SK-N-SH treated with all-trans-retinoic acid at 6 μM for 48 hours (cell line): ENCODE data around the gene ADGRF1.

Experiments
- ATAC-seq: fragments of 200-7000 bp; cut with Tn5 transposase; 3 replicates; pipeline ENCODE4 v1.9.1; 2020; ENCODE audit warnings: mild to moderate bottlenecking, moderate library complexity
- ARNTL ChIP-seq: fragments of 450-650 bp; formaldehyde crosslinking; IDR thresholded peaks from 2 replicates; pipeline ENCODE4 v1.5.0; 2020; ENCODE audit warnings: low read depth, mild to moderate bottlenecking, moderate library complexity, borderline replicate concordance
- BACH2 ChIP-seq: fragments of 250-450 bp; sonication (Bioruptor Pico); IDR thresholded peaks from 2 replicates; pipeline ENCODE4 v1.9.0; 2021; ENCODE audit warnings: mild to moderate bottlenecking, borderline replicate concordance
- CSDC2 ChIP-seq: fragments of 250-450 bp; sonication (Bioruptor Pico); IDR thresholded peaks from 2 replicates; pipeline ENCODE4 v1.5.0; 2020; ENCODE audit warnings: mild to moderate bottlenecking, moderate library complexity
- ESRRG ChIP-seq: fragments of 250-450 bp; sonication (Bioruptor Pico); IDR thresholded peaks from 2 replicates; pipeline ENCODE4 v1.6.1; 2021; ENCODE audit warnings: mild to moderate bottlenecking
- GLIS3 ChIP-seq: fragments of 250-450 bp; sonication (Bioruptor Pico); IDR thresholded peaks from 2 replicates; pipeline ENCODE4 v1.5.0; 2020; ENCODE audit warnings: mild to moderate bottlenecking, moderate library complexity
- ISL1 ChIP-seq: fragments of 250-450 bp; sonication (Bioruptor Pico); IDR thresholded peaks from 2 replicates; pipeline ENCODE4 v2.1.2; 2022; ENCODE audit warnings: mild to moderate bottlenecking, moderate library complexity
- OSR1 ChIP-seq: fragments of 250-450 bp; sonication (Bioruptor Pico); IDR thresholded peaks from 2 replicates; pipeline ENCODE4 v1.8.0; 2022; ENCODE audit warnings: moderate library complexity, mild to moderate bottlenecking, inconsistent platforms
- PPARA ChIP-seq: fragments of 250-450 bp; sonication (Bioruptor Pico); IDR thresholded peaks from 2 replicates; pipeline ENCODE4 v1.5.0; 2020; ENCODE audit warnings: mild to moderate bottlenecking, borderline replicate concordance
- RARB ChIP-seq: fragments of 250-450 bp; sonication (Bioruptor Pico); IDR thresholded peaks from 2 replicates; pipeline ENCODE4 v1.8.0; 2021; ENCODE audit warnings: mild to moderate bottlenecking, moderate library complexity
- SNAI2 ChIP-seq: fragments of 250-450 bp; sonication (Bioruptor Pico); IDR thresholded peaks from 2 replicates; pipeline ENCODE4 v1.5.0; 2020; ENCODE audit warnings: mild to moderate bottlenecking, moderate library complexity
- TCF4 ChIP-seq: fragments of 250-450 bp; sonication (Bioruptor Pico); IDR thresholded peaks from 2 replicates; pipeline ENCODE4 v1.8.0; 2021; ENCODE audit warnings: mild to moderate bottlenecking, moderate library complexity, borderline replicate concordance
- TOX ChIP-seq: fragments of 250-450 bp; sonication (Bioruptor Pico); IDR thresholded peaks from 2 replicates; pipeline ENCODE4 v1.8.0; 2021; ENCODE audit warnings: mild to moderate bottlenecking, moderate library complexity, borderline replicate concordance
- ZC3H10 ChIP-seq: fragments of 250-450 bp; sonication (Bioruptor Pico); IDR thresholded peaks from 2 replicates; pipeline ENCODE4 v1.5.1; 2021; ENCODE audit warnings: mild to moderate bottlenecking, moderate library complexity
- ZFP3 ChIP-seq: fragments of 250-450 bp; sonication (Bioruptor Pico); IDR thresholded peaks from 2 replicates; pipeline ENCODE4 v1.5.0; 2020; ENCODE audit warnings: mild to moderate bottlenecking, moderate library complexity
- ZNF565 ChIP-seq: fragments of 450-650 bp; formaldehyde crosslinking; conservative IDR thresholded peaks from 2 replicates; pipeline ENCODE4 v1.5.0; 2020; ENCODE audit warnings: low read depth, mild to moderate bottlenecking, moderate library complexity
- ZNF70 ChIP-seq: fragments of 450-650 bp; formaldehyde crosslinking; IDR thresholded peaks from 2 replicates; pipeline ENCODE4 v1.5.0; 2020; ENCODE audit warnings: mild to moderate bottlenecking, moderate library complexity
- ZNF8 ChIP-seq: fragments of 450-650 bp; formaldehyde crosslinking; IDR thresholded peaks from 2 replicates; pipeline ENCODE4 v1.5.0; 2020; ENCODE audit warnings: mild to moderate bottlenecking, moderate library complexity
- TF ChIP-seq, protein P1 (sequence below): fragments of 250-450 bp; sonication (Bioruptor Pico); IDR thresholded peaks from 2 replicates; pipeline ENCODE4 v1.5.1; 2020; ENCODE audit warnings: low read depth, mild to moderate bottlenecking, moderate library complexity
- TF ChIP-seq, protein P2 (sequence below): fragments of 250-450 bp; sonication (Bioruptor Pico); IDR thresholded peaks from 2 replicates; pipeline ENCODE4 v1.5.0; 2020; ENCODE audit warnings: mild to moderate bottlenecking, moderate library complexity
- TF ChIP-seq, protein P3 (sequence below): fragments of 250-450 bp; sonication (Bioruptor Pico); IDR thresholded peaks from 2 replicates; pipeline ENCODE4 v1.8.0; 2021; ENCODE audit warnings: low read depth, mild to moderate bottlenecking, moderate library complexity, borderline replicate concordance
- TF ChIP-seq, protein P4 (sequence below): fragments of 250-450 bp; sonication (Bioruptor Pico); IDR thresholded peaks from 2 replicates; pipeline ENCODE4 v1.5.1; 2021; ENCODE audit warnings: mild to moderate bottlenecking, moderate library complexity
- TF ChIP-seq, protein P5 (sequence below): fragments of 250-450 bp; sonication (Bioruptor Pico); IDR thresholded peaks from 2 replicates; pipeline ENCODE4 v1.8.0; 2020; ENCODE audit warnings: mild to moderate bottlenecking, moderate library complexity, borderline replicate concordance

Gene ADGRF1

DNA sequence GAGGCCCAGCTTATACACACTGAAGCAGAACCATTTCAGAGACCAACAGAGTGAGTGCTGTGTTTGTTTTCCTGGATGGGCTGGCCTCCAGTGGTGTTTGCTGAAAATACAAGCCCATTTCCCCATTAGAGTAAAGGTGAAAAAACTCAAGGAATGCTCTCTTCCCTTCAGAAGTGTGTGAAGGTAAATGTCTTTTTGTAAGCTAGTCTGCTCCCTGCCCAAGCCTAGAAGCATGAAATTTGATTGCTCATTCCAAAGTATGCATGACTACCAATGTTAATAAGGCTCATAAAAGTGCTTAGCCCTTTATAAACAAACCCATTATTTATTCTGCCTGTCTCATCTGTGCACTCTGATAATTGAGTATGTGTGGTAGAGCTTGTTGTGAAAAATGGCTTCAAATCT, 59.1 kb downstream of the ADGRF1 start:
- TF ChIP-seq GLIS3 (CRISPR knock-in tag) (no peak), ESRRG (CRISPR knock-in tag) (no peak), SNAI2 (CRISPR knock-in tag) (no peak), RARB (CRISPR knock-in tag) (no peak), ZNF70 (CRISPR knock-in tag) (no peak), ZC3H10 (CRISPR knock-in tag) (no peak), ARNTL (no peak), TCF4 (no peak), ZFP3 (no peak), PPARA (CRISPR knock-in tag) (no peak), ZNF565 (CRISPR knock-in tag) (no peak)
- TF ChIP-seq, protein P1, sequence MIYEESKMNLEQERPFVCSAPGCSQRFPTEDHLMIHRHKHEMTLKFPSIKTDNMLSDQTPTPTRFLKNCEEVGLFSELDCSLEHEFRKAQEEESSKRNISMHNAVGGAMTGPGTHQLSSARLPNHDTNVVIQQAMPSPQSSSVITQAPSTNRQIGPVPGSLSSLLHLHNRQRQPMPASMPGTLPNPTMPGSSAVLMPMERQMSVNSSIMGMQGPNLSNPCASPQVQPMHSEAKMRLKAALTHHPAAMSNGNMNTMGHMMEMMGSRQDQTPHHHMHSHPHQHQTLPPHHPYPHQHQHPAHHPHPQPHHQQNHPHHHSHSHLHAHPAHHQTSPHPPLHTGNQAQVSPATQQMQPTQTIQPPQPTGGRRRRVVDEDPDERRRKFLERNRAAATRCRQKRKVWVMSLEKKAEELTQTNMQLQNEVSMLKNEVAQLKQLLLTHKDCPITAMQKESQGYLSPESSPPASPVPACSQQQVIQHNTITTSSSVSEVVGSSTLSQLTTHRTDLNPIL (CRISPR knock-in tag) = no peak
- ATAC-seq = no peak

DNA sequence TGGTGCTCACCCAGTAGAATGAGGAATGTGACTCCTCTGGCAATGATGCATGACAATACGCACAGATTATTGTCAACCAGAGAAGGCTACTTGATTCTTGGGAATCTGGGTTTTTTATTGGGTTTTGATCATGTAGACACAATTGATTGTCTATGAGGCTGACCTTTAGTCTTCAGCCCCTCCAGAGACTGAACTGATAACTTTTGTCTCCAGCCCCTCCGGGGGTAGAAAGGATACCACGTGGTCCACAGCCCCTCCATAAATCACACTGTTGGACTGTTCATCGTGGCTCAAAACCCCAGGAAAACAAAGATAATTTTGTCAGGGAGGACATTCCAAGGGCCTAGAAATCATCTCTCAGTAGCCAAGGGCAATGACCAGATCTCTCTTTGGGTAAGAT, 62.9 kb downstream of the ADGRF1 start:
- TF ChIP-seq, protein P2, sequence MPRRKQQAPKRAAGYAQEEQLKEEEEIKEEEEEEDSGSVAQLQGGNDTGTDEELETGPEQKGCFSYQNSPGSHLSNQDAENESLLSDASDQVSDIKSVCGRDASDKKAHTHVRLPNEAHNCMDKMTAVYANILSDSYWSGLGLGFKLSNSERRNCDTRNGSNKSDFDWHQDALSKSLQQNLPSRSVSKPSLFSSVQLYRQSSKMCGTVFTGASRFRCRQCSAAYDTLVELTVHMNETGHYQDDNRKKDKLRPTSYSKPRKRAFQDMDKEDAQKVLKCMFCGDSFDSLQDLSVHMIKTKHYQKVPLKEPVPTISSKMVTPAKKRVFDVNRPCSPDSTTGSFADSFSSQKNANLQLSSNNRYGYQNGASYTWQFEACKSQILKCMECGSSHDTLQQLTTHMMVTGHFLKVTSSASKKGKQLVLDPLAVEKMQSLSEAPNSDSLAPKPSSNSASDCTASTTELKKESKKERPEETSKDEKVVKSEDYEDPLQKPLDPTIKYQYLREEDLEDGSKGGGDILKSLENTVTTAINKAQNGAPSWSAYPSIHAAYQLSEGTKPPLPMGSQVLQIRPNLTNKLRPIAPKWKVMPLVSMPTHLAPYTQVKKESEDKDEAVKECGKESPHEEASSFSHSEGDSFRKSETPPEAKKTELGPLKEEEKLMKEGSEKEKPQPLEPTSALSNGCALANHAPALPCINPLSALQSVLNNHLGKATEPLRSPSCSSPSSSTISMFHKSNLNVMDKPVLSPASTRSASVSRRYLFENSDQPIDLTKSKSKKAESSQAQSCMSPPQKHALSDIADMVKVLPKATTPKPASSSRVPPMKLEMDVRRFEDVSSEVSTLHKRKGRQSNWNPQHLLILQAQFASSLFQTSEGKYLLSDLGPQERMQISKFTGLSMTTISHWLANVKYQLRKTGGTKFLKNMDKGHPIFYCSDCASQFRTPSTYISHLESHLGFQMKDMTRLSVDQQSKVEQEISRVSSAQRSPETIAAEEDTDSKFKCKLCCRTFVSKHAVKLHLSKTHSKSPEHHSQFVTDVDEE (CRISPR knock-in tag) = no peak
- TF ChIP-seq, all 23 proteins: peak for 0
- ATAC-seq = no peak

DNA sequence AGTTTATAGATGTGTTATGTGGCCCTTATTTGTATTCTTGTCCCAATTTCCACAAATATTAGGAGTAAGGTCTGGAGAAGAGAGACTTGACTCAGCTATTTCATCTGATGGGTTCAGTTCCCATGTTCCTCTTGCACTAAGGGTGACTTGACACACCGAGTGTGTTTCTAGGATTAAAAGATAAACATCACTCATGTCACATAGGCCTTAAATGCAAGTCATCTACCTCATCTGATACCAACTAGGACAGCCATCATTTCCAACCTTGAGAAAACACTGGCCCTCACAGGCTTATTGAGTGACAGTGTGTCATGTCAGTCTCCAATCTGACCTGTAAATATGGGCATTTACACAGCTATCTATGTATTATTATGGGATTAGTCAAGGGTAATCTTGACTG, 67.3 kb downstream of the ADGRF1 start:
- ATAC-seq = no peak
- TF ChIP-seq BACH2 (CRISPR knock-in tag) (no peak), ZFP3 (no peak), PPARA (CRISPR knock-in tag) (no peak), ZNF565 (CRISPR knock-in tag) (no peak), OSR1 (CRISPR knock-in tag) (no peak), ISL1 (no peak), ZNF8 (CRISPR knock-in tag) (no peak), ZC3H10 (CRISPR knock-in tag) (no peak), ZNF70 (CRISPR knock-in tag) (no peak), TOX (CRISPR knock-in tag) (no peak), ARNTL (no peak), CSDC2 (CRISPR knock-in tag) (no peak), ESRRG (CRISPR knock-in tag) (no peak)
- TF ChIP-seq, protein P3, sequence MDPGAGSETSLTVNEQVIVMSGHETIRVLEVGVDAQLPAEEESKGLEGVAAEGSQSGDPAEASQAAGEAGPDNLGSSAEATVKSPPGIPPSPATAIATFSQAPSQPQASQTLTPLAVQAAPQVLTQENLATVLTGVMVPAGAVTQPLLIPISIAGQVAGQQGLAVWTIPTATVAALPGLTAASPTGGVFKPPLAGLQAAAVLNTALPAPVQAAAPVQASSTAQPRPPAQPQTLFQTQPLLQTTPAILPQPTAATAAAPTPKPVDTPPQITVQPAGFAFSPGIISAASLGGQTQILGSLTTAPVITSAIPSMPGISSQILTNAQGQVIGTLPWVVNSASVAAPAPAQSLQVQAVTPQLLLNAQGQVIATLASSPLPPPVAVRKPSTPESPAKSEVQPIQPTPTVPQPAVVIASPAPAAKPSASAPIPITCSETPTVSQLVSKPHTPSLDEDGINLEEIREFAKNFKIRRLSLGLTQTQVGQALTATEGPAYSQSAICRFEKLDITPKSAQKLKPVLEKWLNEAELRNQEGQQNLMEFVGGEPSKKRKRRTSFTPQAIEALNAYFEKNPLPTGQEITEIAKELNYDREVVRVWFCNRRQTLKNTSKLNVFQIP (CRISPR knock-in tag) = no peak
- TF ChIP-seq, protein P4, sequence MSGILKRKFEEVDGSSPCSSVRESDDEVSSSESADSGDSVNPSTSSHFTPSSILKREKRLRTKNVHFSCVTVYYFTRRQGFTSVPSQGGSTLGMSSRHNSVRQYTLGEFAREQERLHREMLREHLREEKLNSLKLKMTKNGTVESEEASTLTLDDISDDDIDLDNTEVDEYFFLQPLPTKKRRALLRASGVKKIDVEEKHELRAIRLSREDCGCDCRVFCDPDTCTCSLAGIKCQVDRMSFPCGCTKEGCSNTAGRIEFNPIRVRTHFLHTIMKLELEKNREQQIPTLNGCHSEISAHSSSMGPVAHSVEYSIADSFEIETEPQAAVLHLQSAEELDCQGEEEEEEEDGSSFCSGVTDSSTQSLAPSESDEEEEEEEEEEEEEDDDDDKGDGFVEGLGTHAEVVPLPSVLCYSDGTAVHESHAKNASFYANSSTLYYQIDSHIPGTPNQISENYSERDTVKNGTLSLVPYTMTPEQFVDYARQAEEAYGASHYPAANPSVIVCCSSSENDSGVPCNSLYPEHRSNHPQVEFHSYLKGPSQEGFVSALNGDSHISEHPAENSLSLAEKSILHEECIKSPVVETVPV (CRISPR knock-in tag) = no peak
- TF ChIP-seq, protein P5, sequence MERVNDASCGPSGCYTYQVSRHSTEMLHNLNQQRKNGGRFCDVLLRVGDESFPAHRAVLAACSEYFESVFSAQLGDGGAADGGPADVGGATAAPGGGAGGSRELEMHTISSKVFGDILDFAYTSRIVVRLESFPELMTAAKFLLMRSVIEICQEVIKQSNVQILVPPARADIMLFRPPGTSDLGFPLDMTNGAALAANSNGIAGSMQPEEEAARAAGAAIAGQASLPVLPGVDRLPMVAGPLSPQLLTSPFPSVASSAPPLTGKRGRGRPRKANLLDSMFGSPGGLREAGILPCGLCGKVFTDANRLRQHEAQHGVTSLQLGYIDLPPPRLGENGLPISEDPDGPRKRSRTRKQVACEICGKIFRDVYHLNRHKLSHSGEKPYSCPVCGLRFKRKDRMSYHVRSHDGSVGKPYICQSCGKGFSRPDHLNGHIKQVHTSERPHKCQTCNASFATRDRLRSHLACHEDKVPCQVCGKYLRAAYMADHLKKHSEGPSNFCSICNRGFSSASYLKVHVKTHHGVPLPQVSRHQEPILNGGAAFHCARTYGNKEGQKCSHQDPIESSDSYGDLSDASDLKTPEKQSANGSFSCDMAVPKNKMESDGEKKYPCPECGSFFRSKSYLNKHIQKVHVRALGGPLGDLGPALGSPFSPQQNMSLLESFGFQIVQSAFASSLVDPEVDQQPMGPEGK (CRISPR knock-in tag) = no peak
- TF ChIP-seq, protein P1 (CRISPR knock-in tag) = no peak
- TF ChIP-seq, protein P2 (CRISPR knock-in tag) = no peak
